Endothelial cell of umbilical vein (primary cell): ENCODE measurements around the gene SETBP1. TPM values are rescaled to one million over a fixed set of nuclear protein-coding genes. Genes with fewer than 3 reads are reported as not detected.

Source experiments
- BruUV-seq: library from RNA; stranded (reverse); fragments of 400-500 nt; replicated peaks from 2 replicates; lab custom pipeline; 2021; lab: Mats Ljungman, UMichigan
- CTCF ChIA-PET: fragments of 300-600, 350-600 bp; sonication (Branson Sonifier 250); formaldehyde crosslinking; loops from one replicate; lab custom pipeline; 2021; ENCODE audit warnings: antibody characterized with exemption, inconsistent platforms; lab: Charles Lee
- POLR2A ChIA-PET: fragments of 300-600, 350-600 bp; sonication (Branson Sonifier 250); formaldehyde crosslinking; loops from one replicate; lab custom pipeline; 2021; ENCODE audit warnings: antibody characterized with exemption, inconsistent platforms; lab: Charles Lee
- DNase-seq: peaks from one replicate; pipeline ENCODE4 v3.0.0-alpha.2; 2011; ENCODE audit warnings: low read depth, low spot score
- FAIRE-seq: peaks from 2 replicates; lab custom pipeline; 2011; peaks lifted over from hg19 to GRCh38; lab: Jason Lieb, UNC
- H2AFZ ChIP-seq: 2 replicates; pipeline ENCODE4 v1.6.0; 2012; ENCODE audit warnings: low read depth, low read length, control low read depth, inconsistent platforms
- H3K27ac ChIP-seq: 2 replicates; pipeline ENCODE4 v1.5.1; 2011; ENCODE audit warnings: low read depth, mild to moderate bottlenecking, control low read depth, low read length, moderate library complexity; ENCODE audit not compliant: insufficient read depth
- H3K27me3 ChIP-seq, 2 experiments: 2 replicates each; pipeline versions ENCODE4 v1.6.0 to v1.6.1; 2011; ENCODE audit warnings: low read length in 2 of 2, mixed read lengths in 1 of 2; ENCODE audit not compliant: control insufficient read depth in 2 of 2, insufficient read depth in 2 of 2
- H3K36me3 ChIP-seq, 2 experiments: 2 replicates in 1 of 2; 3 replicates in 1 of 2; pipeline ENCODE4 v1.5.1; 2011; ENCODE audit warnings: low read length in 2 of 2, mild to moderate bottlenecking in 1 of 2, moderate library complexity in 1 of 2; ENCODE audit not compliant: control insufficient read depth in 2 of 2, insufficient read depth in 2 of 2; ENCODE audit errors: extremely low read depth in 1 of 2
- H3K4me1 ChIP-seq: 3 replicates; pipeline ENCODE4 v1.5.1; 2011; ENCODE audit warnings: mild to moderate bottlenecking, low read length; ENCODE audit not compliant: control insufficient read depth, insufficient read depth; ENCODE audit errors: extremely low read depth
- H3K4me2 ChIP-seq: 2 replicates; pipeline ENCODE4 v1.6.1; 2011; ENCODE audit warnings: low read length, control low read depth, mixed read lengths; ENCODE audit not compliant: insufficient read depth
- H3K4me3 ChIP-seq, 3 experiments: fragments of 200-600 bp in 1 of 3; sonication (generic), shearing (Covaris generic) in 1 of 3; replicated peaks in 1 of 3; 2 replicates each; pipeline ENCODE4 v1.5.1; 2011 to 2016; ENCODE audit warnings: control low read depth in 3 of 3, low read length in 3 of 3, mild to moderate bottlenecking in 2 of 3, inconsistent platforms in 1 of 3, low read depth in 1 of 3, moderate library complexity in 1 of 3; ENCODE audit not compliant: insufficient read depth in 1 of 3
- H3K79me2 ChIP-seq: 2 replicates; pipeline ENCODE4 v1.6.0; 2012; ENCODE audit warnings: low read length, inconsistent platforms; ENCODE audit not compliant: control insufficient read depth, insufficient read depth
- H3K9ac ChIP-seq: replicated peaks from 2 replicates; pipeline ENCODE3; 2011; ENCODE audit warnings: low read length, control low read depth; ENCODE audit not compliant: insufficient read depth; ENCODE audit errors: extremely low read depth
- H3K9me1 ChIP-seq: replicated peaks from 3 replicates; pipeline ENCODE4 v1.6.0; 2011; ENCODE audit warnings: mild to moderate bottlenecking, low read length; ENCODE audit not compliant: control insufficient read depth, insufficient read depth; ENCODE audit errors: extremely low read depth
- H3K9me3 ChIP-seq: replicated peaks from 2 replicates; pipeline ENCODE4 v1.5.1; 2012; ENCODE audit warnings: low read length, inconsistent platforms; ENCODE audit not compliant: control insufficient read depth, insufficient read depth
- H4K20me1 ChIP-seq: replicated peaks from 2 replicates; pipeline ENCODE3; 2011; ENCODE audit warnings: mild to moderate bottlenecking, low read length; ENCODE audit not compliant: control insufficient read depth, insufficient read depth; ENCODE audit errors: extremely low read depth
- CTCF ChIP-seq, 2 donors: IDR thresholded peaks; 1 replicate in 1 of 2; 2 replicates in 1 of 2; pipeline ENCODE4 v1.5.1; 2011; ENCODE audit warnings: low read length in 2 of 2, mild to moderate bottlenecking in 2 of 2, moderate library complexity in 2 of 2, control low read depth in 1 of 2, inconsistent platforms in 1 of 2, low read depth in 1 of 2; ENCODE audit not compliant: insufficient read depth in 1 of 2; ENCODE audit errors: extremely low read depth in 1 of 2
- EZH2 ChIP-seq: IDR thresholded peaks from 2 replicates; pipeline ENCODE4 v1.6.1; 2012; ENCODE audit warnings: borderline replicate concordance, low read depth, mild to moderate bottlenecking, moderate library complexity, low read length, inconsistent platforms; ENCODE audit not compliant: severe bottlenecking
- FOS ChIP-seq: IDR thresholded peaks from 2 replicates; pipeline ENCODE4 v1.6.1; 2011; ENCODE audit warnings: mild to moderate bottlenecking, low read length, moderate library complexity, borderline replicate concordance; ENCODE audit not compliant: insufficient read depth
- GATA2 ChIP-seq: IDR thresholded peaks from 2 replicates; pipeline ENCODE4 v1.7.0; 2011; ENCODE audit warnings: low read depth, mild to moderate bottlenecking, moderate library complexity, mixed read lengths, low read length; ENCODE audit not compliant: insufficient read length, insufficient read depth
- JUN ChIP-seq: IDR thresholded peaks from 2 replicates; pipeline ENCODE4 v1.6.1; 2011; ENCODE audit warnings: borderline replicate concordance, low read depth; ENCODE audit not compliant: insufficient read length, insufficient read depth
- MAX ChIP-seq: IDR thresholded peaks from 2 replicates; pipeline ENCODE4 v1.6.1; 2011; ENCODE audit not compliant: insufficient read depth, insufficient read length
- MYC ChIP-seq: IDR thresholded peaks from one replicate; pipeline ENCODE4 v1.6.1; 2011; ENCODE audit warnings: mild to moderate bottlenecking, low read depth, low read length
- POLR2A ChIP-seq: IDR thresholded peaks from 2 replicates; pipeline ENCODE4 v1.6.1; 2012; ENCODE audit warnings: low read depth, mild to moderate bottlenecking, control low read depth, low read length
- POLR2AphosphoS5 ChIP-seq: IDR thresholded peaks from 2 replicates; pipeline ENCODE4 v1.6.1; 2012; ENCODE audit warnings: low read depth, mild to moderate bottlenecking, control low read depth, low read length, moderate library complexity; ENCODE audit not compliant: insufficient read depth
- dilution Hi-C: fragments of 300-500 bp; cut with MboI; formaldehyde crosslinking; loops from one replicate; pipeline ENCODE4 v1.15.0; 2019; ENCODE audit warnings: low sequenced_read_pairs; ENCODE audit not compliant: extremely low pct_ligation_motif_present
- intact Hi-C: fragments of 100-400 bp; cut with micrococcal nuclease; formaldehyde crosslinking; loops from one replicate; pipeline ENCODE4 v1.10.0; 2022
- polyA plus RNA-seq, 4 experiments: library from polyadenylated mRNA; depleted of rRNA in 3 of 4; stranded (reverse) in 3 of 4; unstranded in 1 of 4; fragments of >200 nt; gene quantifications; 2 replicates each; pipeline versions ENCODE4 v1.2.1 to v1.2.3, GENCODE V29; 2011 to 2012; ENCODE audit warnings: missing spikeins in 1 of 4
- total RNA-seq: library from RNA; stranded (reverse); gene quantifications from 2 replicates; pipeline ENCODE4 v1.2.3, GENCODE V29; 2021

SETBP1 gene
- total and polyA plus RNA-seq, 2 donors (not counting 3 experiments of a cell fraction or from before 2014, with no cell fraction given) = 0.76 to 3.1 TPM

GRCh38 chr18:44898498-44898897, 217.8 kb downstream of the SETBP1 start:
- intact Hi-C loops = no loop called here
- Histone ChIP-seq H3K4me3 (no peak overlapping the region), H3K9me1 (no peaks in the 10 kb centered on the region), H3K4me1 (no peaks in the 10 kb centered on the region), H3K27me3 (no peaks in the 10 kb centered on the region), H2AFZ (no peak overlapping the region), H3K27ac (no peak overlapping the region), H3K9ac (no peak overlapping the region), H4K20me1 (no peaks in the 10 kb centered on the region), H3K9me3 (no peaks in the 10 kb centered on the region), H3K79me2 (no peaks in the 10 kb centered on the region), H3K36me3 (no peaks in the 10 kb centered on the region), H3K4me2 (no peak overlapping the region)
- dilution Hi-C loops = no loop called here
- DNase-seq (no peak), FAIRE-seq (no peak)
- POLR2A ChIA-PET = no interaction called here
- no peak for TF ChIP-seq POLR2A
- no peak for TF ChIP-seq MAX
- TF ChIP-seq GATA2 = no peak
- TF ChIP-seq POLR2AphosphoS5 = no peak
- no peak for TF ChIP-seq EZH2
- TF ChIP-seq CTCF (IDR thresholded peaks at IDR 0.05; ENCODE audit: extremely low read depth in 1 of 2, insufficient read depth in 1 of 2, low read depth in 1 of 2, low read length in 2 of 2) = no peak
- TF ChIP-seq JUN = no peak
- no peak for TF ChIP-seq MYC
- no peak for TF ChIP-seq FOS
- BruUV-seq = no TSS peak
- CTCF ChIA-PET = no interaction called here
